K562 (cell line): ENCODE data around the gene C11orf65. TPM values are rescaled to one million over a fixed set of nuclear protein-coding genes. Genes with fewer than 3 reads are reported as not detected.

ENCODE experiments used
- BCL6 ChIP-seq: fragments of 250-450 bp; sonication (Bioruptor Pico); IDR thresholded peaks from 2 replicates; pipeline ENCODE4 v1.4.0; 2020
- EZH2 ChIP-seq: IDR thresholded peaks from 2 replicates; pipeline ENCODE4 v1.6.1; 2012; ENCODE audit warnings: low read depth, mild to moderate bottlenecking, inconsistent platforms, low read length, borderline replicate concordance
- FOXK2 ChIP-seq, 2 experiments: fragments of 450-650 bp; IDR thresholded peaks in 1 of 2; conservative IDR thresholded peaks in 1 of 2; 2 replicates each; pipeline ENCODE4 v1.6.1; 2016; ENCODE audit warnings: low read depth in 2 of 2, mild to moderate bottlenecking in 1 of 2
- GTF3C2 ChIP-seq: IDR thresholded peaks from 3 replicates; pipeline ENCODE4 v1.6.1; 2011; ENCODE audit warnings: borderline replicate concordance, mild to moderate bottlenecking, moderate library complexity; ENCODE audit not compliant: insufficient read length; ENCODE audit errors: extremely low read depth
- NELFE ChIP-seq: IDR thresholded peaks from 2 replicates; pipeline ENCODE4 v1.6.1; 2011; ENCODE audit warnings: mild to moderate bottlenecking; ENCODE audit not compliant: insufficient read depth, insufficient read length
- PHB ChIP-seq: fragments of 250-450 bp; sonication (Bioruptor Pico); IDR thresholded peaks from 2 replicates; pipeline ENCODE4 v1.5.0; 2021
- RBM22 ChIP-seq: fragments of 200-400 bp; formaldehyde crosslinking; IDR thresholded peaks from 2 replicates; pipeline ENCODE4 v1.6.1; 2018; ENCODE audit warnings: low read length, low read depth; ENCODE audit not compliant: poor library complexity, severe bottlenecking
- RFX1 ChIP-seq: fragments of 450-650 bp; IDR thresholded peaks from 2 replicates; pipeline ENCODE4 v1.6.1; 2016; ENCODE audit warnings: mild to moderate bottlenecking, moderate library complexity
- SMAD3 ChIP-seq: fragments of 450-650 bp; formaldehyde crosslinking; conservative IDR thresholded peaks from 2 replicates; pipeline ENCODE4 v1.4.0; 2020; ENCODE audit warnings: mild to moderate bottlenecking
- SMARCB1 ChIP-seq: IDR thresholded peaks from 2 replicates; pipeline ENCODE4 v1.6.1; 2011; ENCODE audit warnings: improper control_type of control experiment, low read depth; ENCODE audit not compliant: insufficient read length
- SRSF1 ChIP-seq: fragments of 200-400 bp; formaldehyde crosslinking; IDR thresholded peaks from 2 replicates; pipeline ENCODE4 v1.6.1; 2017; ENCODE audit warnings: mild to moderate bottlenecking, low read depth, low read length, moderate library complexity
- TCF7L2 ChIP-seq: fragments of 150-350 bp; IDR thresholded peaks from 2 replicates; pipeline ENCODE4 v1.6.1; 2016; ENCODE audit warnings: low read depth, mild to moderate bottlenecking, low read length, moderate library complexity
- ZNF316 ChIP-seq: fragments of 450-650 bp; IDR thresholded peaks from 2 replicates; pipeline ENCODE4 v1.6.1; 2016
- ZNF398 ChIP-seq: fragments of 250-450 bp; sonication (Bioruptor Pico); IDR thresholded peaks from 2 replicates; pipeline ENCODE4 v1.8.0; 2021; ENCODE audit warnings: moderate library complexity, mild to moderate bottlenecking, inconsistent platforms
- polyA plus RNA-seq, 8 experiments: library from polyadenylated mRNA; depleted of rRNA in 4 of 8; stranded (reverse) in 5 of 8; unstranded in 3 of 8; fragments of >200 nt; fragmentation: Nextera tagmentation in 2 of 8; fragmentation: Illumina TruSeq in 1 of 8; extraction: Ambion mirVana in 2 of 8; extraction: Trizol in 1 of 8; gene quantifications; 2 replicates each; pipeline versions ENCODE4 v1.2.1 to v1.2.3, GENCODE V29; 2011 to 2014; ENCODE audit warnings: inconsistent platforms in 1 of 8, missing spikeins in 1 of 8
- total RNA-seq, 7 experiments: library from RNA; depleted of rRNA in 6 of 7; stranded (reverse); fragments of >200 nt in 6 of 7; fragmentation: Illumina TruSeq in 2 of 7; extraction: Trizol in 2 of 7; gene quantifications; 2 replicates each; pipeline versions ENCODE4 v1.2.1 to v1.2.3, GENCODE V29; 2011 to 2021; ENCODE audit warnings: low replicate concordance in 1 of 7
- TF ChIP-seq, protein P1 (sequence below): fragments of 450-650 bp; IDR thresholded peaks from 2 replicates; pipeline ENCODE4 v1.6.1; 2016; ENCODE audit warnings: low read depth

The C11orf65 gene
- total and polyA plus RNA-seq, 9 of the 15 experiments (the other 6 are each of a cell fraction or from before 2014, with no cell fraction given), result 1.0 to 2.1 (median 1.2) TPM

GRCh38 chr11:108497317-108498045 lies 30.2 kb upstream of the C11orf65 start (continued):
- TF ChIP-seq ZNF398 (CRISPR knock-in tag) (no peak), BCL6 (CRISPR knock-in tag) (no peak), RFX1 (no peak), GTF3C2 (no peak), TCF7L2 (no peak), FOXK2 (conservative IDR thresholded peaks at IDR 0.05 in 1 of 2, IDR thresholded peaks at IDR 0.05 in 1 of 2; ENCODE audit: low read depth in 2 of 2) (peak; percentile 44 to 73), ZNF316 (no peak; the same call in 1 of the 2 replicates), SMAD3 (CRISPR knock-in tag) (no peak), PHB (CRISPR knock-in tag) (no peak), EZH2 (no peak), RBM22 (no peak), NELFE (no peak), SRSF1 (no peak), SMARCB1 (no peak)
- TF ChIP-seq, protein P1, sequence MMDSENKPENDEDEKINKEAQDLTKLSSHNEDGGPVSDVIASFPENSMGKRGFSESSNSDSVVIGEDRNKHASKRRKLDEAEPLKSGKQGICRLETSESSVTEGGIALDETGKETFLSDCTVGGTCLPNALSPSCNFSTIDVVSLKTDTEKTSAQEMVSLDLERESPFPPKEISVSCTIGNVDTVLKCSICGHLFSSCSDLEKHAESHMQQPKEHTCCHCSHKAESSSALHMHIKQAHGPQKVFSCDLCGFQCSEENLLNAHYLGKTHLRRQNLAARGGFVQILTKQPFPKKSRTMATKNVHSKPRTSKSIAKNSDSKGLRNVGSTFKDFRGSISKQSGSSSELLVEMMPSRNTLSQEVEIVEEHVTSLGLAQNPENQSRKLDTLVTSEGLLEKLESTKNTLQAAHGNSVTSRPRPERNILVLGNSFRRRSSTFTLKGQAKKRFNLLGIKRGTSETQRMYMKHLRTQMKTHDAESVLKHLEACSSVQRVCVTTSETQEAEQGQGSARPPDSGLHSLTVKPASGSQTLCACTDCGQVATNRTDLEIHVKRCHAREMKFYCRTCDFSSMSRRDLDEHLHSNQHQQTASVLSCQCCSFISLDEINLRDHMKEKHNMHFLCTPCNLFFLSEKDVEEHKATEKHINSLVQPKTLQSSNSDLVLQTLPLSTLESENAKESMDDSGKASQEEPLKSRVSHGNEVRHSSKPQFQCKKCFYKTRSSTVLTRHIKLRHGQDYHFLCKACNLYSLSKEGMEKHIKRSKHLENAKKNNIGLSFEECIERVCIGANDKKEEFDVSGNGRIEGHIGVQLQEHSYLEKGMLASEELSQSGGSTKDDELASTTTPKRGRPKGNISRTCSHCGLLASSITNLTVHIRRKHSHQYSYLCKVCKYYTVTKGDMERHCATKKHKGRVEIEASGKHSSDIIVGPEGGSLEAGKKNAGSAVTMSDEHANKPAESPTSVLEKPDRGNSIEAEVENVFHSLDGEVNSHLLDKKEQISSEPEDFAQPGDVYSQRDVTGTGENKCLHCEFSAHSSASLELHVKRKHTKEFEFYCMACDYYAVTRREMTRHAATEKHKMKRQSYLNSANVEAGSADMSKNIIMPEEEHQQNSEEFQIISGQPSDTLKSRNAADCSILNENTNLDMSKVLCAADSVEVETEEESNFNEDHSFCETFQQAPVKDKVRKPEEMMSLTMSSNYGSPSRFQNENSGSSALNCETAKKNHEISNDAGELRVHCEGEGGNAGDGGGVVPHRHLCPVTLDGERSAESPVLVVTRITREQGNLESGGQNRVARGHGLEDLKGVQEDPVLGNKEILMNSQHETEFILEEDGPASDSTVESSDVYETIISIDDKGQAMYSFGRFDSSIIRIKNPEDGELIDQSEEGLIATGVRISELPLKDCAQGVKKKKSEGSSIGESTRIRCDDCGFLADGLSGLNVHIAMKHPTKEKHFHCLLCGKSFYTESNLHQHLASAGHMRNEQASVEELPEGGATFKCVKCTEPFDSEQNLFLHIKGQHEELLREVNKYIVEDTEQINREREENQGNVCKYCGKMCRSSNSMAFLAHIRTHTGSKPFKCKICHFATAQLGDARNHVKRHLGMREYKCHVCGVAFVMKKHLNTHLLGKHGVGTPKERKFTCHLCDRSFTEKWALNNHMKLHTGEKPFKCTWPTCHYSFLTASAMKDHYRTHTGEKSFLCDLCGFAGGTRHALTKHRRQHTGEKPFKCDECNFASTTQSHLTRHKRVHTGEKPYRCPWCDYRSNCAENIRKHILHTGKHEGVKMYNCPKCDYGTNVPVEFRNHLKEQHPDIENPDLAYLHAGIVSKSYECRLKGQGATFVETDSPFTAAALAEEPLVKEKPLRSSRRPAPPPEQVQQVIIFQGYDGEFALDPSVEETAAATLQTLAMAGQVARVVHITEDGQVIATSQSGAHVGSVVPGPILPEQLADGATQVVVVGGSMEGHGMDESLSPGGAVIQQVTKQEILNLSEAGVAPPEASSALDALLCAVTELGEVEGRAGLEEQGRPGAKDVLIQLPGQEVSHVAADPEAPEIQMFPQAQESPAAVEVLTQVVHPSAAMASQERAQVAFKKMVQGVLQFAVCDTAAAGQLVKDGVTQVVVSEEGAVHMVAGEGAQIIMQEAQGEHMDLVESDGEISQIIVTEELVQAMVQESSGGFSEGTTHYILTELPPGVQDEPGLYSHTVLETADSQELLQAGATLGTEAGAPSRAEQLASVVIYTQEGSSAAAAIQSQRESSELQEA, result no peak; the same call in 1 of the 2 replicates
